Epithelial cell of proximal tubule (primary cell): ENCODE results near the gene CEBPA. TPM values are rescaled to one million over a fixed set of nuclear protein-coding genes. Genes with fewer than 3 reads are reported as not detected.

Experiments
- DNase-seq: peaks from one replicate; pipeline ENCODE4 v3.0.0-alpha.2; 2011; ENCODE audit warnings: low read depth
- H3K4me3 ChIP-seq: 2 replicates; pipeline ENCODE4 v1.5.1; 2011; ENCODE audit warnings: low read depth, mild to moderate bottlenecking, low read length
- CTCF ChIP-seq: conservative IDR thresholded peaks from 2 replicates; pipeline ENCODE4 v1.5.1; 2012; ENCODE audit warnings: low read depth, mild to moderate bottlenecking, low read length
- total RNA-seq: library from RNA; depleted of rRNA; stranded (reverse); fragments of >200 nt; gene quantifications from 2 replicates; pipeline ENCODE4 v1.2.3, GENCODE V29; 2015

Gene CEBPA
- total RNA-seq, 1 donor from 2014 or later, result 2.9 TPM

DNA sequence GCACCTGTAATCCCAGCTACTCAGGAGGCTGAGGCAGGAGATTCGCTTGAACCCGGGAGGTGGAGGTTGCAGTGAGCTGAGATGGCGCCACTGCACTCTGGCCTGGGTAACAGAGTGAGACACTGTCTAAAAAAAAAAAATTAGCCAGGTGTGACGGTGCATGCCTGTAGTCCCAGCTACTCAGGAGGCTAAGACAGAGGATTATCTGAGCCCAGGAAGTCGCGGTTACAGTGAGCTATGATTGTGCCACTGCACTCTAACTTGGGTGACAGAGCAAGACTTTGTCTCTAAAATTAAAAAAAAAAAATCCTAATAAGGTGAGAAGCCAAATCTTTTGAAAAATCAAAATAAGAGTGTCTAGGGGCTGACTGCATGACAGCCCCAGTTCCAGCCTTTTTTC, 9.7 kb upstream of the CEBPA start:
- TF ChIP-seq CTCF, result no peak
- DNase-seq, result no peak
- no peak overlapping the region for H3K4me3 ChIP-seq

DNA sequence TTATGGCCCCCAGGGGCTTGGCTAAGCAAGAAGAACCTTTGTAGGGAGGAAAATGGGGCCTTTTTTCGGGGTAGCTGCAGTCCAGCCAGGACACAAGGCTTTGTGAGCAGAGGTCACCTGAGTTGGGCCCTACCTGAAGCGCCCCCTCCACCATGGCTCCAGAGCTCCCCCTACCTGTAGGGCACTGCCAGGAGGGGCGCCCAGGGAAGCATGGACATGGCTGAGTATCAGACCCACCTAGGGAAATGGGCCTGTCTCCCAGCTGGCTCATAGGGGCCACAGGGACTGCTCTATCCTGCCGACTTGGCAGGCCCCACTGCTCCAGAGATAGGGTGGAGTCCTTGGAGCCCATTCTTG, 9.0 kb upstream of the CEBPA start:
- DNase-seq, result no peak
- TF ChIP-seq CTCF, result peak; percentile 36
- H3K4me3 ChIP-seq, result no peak overlapping the region

- no peak for TF ChIP-seq CTCF
- H3K4me3 ChIP-seq, result no peak overlapping the region
- DNase-seq, result no peak
These were observed 8.4 kb upstream of the CEBPA start for GRCh38 chr19:33310606-33311325.

- TF ChIP-seq CTCF, result no peak
- DNase-seq, result no peak
These were observed 7.5 kb upstream of the CEBPA start for GRCh38 chr19:33309826-33310225.

DNA sequence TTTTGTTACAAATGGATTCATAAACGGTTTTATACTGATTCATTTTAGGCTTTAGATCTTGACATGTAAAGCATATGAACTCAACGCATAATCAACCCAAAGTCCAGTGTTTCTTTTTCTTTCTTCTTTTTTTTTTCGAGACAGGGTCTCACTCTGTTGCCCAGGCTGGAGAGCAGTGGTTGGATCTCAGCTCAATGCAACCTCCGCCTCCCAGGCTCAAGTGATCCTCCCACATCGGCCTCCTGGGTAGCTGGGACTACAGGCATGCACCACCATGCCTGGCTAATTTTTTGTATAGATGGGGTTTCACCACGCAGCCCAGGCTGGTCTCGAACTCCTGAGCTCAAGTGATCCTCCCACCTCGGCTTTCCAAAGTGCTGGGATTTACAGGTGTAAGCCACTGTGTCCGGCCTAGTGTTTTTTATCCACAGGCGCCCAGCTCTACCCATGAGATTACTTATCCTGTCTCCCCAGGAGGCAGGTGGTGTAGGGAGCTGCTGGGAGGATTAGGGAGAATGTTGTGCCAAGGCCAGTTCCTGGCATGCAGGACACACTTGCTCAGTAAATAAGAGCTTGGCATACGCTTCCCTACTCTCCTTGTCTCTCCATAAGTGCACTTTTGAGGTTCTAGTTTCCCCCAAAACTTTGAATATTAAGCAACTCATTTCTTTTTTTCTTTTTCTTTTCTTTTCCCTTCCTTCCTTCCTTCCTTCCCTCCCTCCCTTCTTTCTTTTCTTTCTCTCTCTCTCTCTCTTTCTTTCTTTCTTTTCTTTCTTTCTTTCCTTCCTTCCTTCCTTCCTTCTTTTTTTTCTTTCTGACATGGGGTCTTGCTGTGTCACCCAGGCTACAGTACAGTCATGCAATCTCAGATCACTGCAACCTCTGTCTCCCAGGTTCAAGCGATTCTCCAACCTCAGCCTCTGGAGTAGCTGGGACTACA, 4.8 kb upstream of the CEBPA start:
- no peak for TF ChIP-seq CTCF
- H3K4me3 ChIP-seq, result no peak overlapping the region
- no peak for DNase-seq

More at GRCh38 chr19:33309826-33310225, 7.5 kb upstream of the CEBPA start:
- no peak overlapping the region for H3K4me3 ChIP-seq

- H3K4me3 ChIP-seq, result no peak overlapping the region
- DNase-seq, result no peak
- no peak for TF ChIP-seq CTCF
These were observed 3.9 kb upstream of the CEBPA start for GRCh38 chr19:33306191-33306590.
